CD1c-positive myeloid dendritic cell (primary cell): ENCODE data around the gene PPIB.
A peak's percentile ranks its signal among the peaks of the same experiment; 100 is the strongest.

Source experiments
- DNase-seq: peaks from one replicate; pipeline ENCODE4 v3.0.0-alpha.2; 2016; ENCODE audit errors: extremely low spot score

Gene PPIB

GRCh38 chr15:64158363-64159134 lies 4.3 kb downstream of the PPIB start:
- DNase-seq: no peak

- no peak for DNase-seq
Measured at GRCh38 chr15:64157599-64158125, 5.2 kb downstream of the PPIB start.

- no peak for DNase-seq
Measured at GRCh38 chr15:64156652-64157331, 6.0 kb downstream of the PPIB start.

GRCh38 chr15:64155802-64156651 lies 6.8 kb downstream of the PPIB start:
- DNase-seq: no peak

GRCh38 chr15:64153480-64154367 lies 9.1 kb downstream of the PPIB start:
- peak; percentile 90 for DNase-seq

- peak; percentile 8 for DNase-seq
Measured at GRCh38 chr15:64152507-64153387, 10.1 kb downstream of the PPIB start.

DNA sequence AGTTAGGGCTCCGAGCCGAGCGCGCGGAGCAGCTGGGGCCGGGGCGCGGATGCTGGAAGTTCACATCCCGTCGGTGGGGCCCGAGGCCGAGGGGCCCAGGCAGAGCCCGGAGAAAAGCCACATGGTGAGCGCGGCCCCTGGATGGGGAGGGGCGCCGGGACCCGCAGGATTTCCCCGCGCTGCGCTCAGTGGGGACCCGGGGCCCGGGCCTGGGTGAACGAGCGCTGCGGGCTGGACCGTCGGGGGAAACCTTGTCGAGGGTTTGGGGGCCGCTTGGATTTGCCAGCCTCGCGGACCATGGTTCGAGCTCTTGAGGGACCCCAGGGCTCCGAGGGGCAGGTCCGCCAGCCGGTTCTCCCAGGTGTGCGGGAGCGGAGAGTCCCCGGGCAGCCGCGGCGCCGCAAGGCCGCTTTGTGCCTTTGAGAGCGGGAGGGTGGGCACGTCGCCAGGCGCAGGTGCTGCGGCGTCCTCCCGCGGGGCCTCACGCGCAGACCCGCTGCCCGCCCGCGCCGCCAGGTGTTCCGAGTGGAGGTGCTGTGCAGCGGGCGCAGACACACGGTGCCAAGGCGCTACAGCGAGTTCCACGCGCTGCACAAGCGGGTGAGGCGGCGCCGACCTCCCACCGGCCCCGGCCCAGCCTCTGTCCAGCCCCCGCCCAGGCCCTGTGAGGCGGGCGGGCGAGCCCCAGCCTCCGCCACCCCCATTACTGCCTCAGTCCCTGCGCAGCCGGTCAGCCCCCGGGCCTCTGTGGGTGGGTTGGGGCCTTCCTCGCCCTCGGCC lies 10.9 kb downstream of the PPIB start, which contains the start of gene SNX22:
SNX22 (plus strand) TSS at position 5 of the 780 bp plus-strand sequence; CDS start at position 50, 45 bp downstream.
- DNase-seq: no peak

- DNase-seq: peak; percentile 44
Measured at GRCh38 chr15:64149893-64150578, 12.8 kb downstream of the PPIB start.

- DNase-seq: peak; percentile 22
Measured at GRCh38 chr15:64149424-64149823, 13.4 kb downstream of the PPIB start.

GRCh38 chr15:64148581-64148980 lies 14.2 kb downstream of the PPIB start:
- DNase-seq: no peak

DNA sequence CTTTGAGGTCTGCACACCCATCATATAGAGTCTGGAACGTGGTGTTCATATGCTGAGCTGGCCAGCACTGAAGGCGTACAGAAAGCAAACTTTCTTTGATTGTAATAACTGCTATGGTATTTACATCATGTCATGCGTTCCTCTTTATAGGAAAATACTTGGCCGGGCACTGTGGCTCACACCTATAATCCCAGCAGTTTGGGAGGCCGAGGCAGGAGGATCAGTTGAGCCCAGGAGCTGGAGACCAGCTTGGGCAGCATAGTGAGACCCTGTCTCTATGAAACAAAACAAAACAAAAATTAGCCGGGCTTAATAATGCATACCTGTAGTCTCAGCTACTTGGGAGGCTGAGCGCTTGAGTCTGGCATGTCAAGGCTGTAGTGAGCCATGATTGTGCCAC lies 14.7 kb downstream of the PPIB start:
- no peak for DNase-seq

GRCh38 chr15:64146885-64147681 lies 15.7 kb downstream of the PPIB start:
- DNase-seq: no peak

DNA sequence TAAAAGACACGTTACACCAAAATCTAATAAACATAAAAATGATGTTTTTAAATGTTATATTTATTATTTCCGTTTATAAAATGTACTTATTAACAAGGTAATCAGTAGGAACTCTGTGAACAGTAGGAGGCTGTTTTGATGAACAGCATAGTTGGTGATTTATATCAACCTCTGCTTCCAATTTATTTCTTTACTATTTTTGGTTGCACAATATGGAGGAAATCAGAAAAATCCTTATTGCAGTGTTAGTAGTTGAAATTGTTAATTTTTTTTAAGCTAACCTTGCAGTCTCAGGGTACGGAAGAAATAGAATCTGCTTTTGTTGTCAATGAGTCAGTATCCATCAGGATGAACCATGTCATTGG lies 16.3 kb downstream of the PPIB start:
- DNase-seq: no peak

- DNase-seq: no peak
Measured at GRCh38 chr15:64146041-64146440, 16.8 kb downstream of the PPIB start.

DNA sequence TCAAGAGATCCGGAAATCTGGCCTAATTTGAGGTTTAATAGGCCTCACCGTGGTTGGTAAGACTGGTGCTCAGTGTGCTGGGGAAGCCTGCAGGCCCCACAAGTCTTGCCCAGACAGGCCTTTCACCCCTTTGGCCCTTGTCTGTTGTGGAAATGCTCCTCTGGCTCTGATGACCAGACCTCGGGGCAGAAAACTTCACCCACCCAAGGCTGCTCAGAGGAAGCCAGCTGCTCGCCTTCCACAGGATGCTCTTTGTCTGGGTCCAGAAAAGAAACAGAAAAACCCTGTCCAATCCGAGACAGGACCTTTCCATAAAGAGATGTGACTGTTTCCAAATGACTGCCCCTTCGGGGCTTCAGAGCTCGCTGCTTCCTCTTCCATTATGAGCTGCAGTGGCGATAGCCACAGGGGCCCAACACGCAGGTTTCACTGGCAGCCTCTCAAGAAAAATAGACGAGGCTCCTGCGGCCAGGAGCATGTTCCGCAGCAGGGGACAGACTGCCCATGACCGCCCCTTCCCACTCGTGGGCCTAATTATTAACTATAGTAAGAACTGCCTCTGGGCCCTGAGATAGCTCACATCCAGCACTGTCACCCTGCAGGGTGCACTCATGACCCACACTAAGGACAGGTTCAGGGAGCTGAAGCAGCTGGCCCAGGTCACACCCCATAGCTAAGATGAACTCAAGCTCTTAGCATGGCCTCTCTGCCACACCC lies 18.1 kb downstream of the PPIB start:
- DNase-seq: no peak

- DNase-seq: no peak
Measured at GRCh38 chr15:64144192-64144564, 18.6 kb downstream of the PPIB start.

DNA sequence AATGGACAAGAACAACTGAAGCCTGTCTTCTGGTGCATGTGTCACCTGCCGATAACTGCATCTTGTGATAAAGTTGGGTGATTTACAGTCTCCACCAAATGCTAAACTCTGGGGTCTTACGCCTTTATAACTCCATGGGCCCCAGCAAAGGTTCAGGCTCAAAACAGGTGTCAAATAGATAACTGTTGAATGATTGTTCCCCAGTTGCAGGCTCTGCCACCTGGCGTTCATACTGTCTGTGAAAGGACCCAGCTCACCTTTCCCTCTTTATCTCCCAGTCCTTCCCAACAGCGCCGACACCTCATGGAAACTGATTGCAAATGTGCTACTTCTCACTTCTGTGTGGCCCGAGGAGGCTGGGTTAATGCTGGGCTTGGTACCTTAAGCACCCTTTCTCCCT lies 19.5 kb downstream of the PPIB start:
- DNase-seq: no peak
